Sigmoid colon (tissue), 4 donors: Measurements from ENCODE around the gene IL6R.

Experiments
- CTCF ChIP-seq, 4 experiments: fragments of 450-650 bp in 3 of 4; fragments of 200-600 bp in 1 of 4; IDR thresholded peaks; one replicate each; pipeline ENCODE4 v1.5.1; 2016 to 2019; ENCODE audit warnings: antibody characterized with exemption in 4 of 4, mild to moderate bottlenecking in 3 of 4, moderate library complexity in 2 of 4
- EP300 ChIP-seq, 4 donors: sonication (generic); formaldehyde crosslinking; IDR thresholded peaks; one replicate each; pipeline ENCODE4 v1.6.1; 2017; ENCODE audit warnings: antibody characterized with exemption in 4 of 4
- POLR2A ChIP-seq, 2 donors: fragments of 450-650 bp; IDR thresholded peaks; one replicate each; pipeline ENCODE4 v1.6.1; 2016; ENCODE audit warnings: antibody characterized with exemption in 2 of 2, mild to moderate bottlenecking in 2 of 2, moderate library complexity in 2 of 2
- POLR2AphosphoS5 ChIP-seq, 4 donors: sonication (generic); formaldehyde crosslinking; IDR thresholded peaks; one replicate each; pipeline ENCODE4 v1.6.1; 2017; ENCODE audit warnings: antibody characterized with exemption in 4 of 4

- no peak for TF ChIP-seq CTCF (IDR thresholded peaks at IDR 0.05)
- no peak for TF ChIP-seq POLR2AphosphoS5 (IDR thresholded peaks at IDR 0.05)
- no peak for TF ChIP-seq POLR2A (IDR thresholded peaks at IDR 0.05)
- no peak for TF ChIP-seq EP300 (IDR thresholded peaks at IDR 0.05)
These were observed 7.0 kb upstream of the IL6R start for GRCh38 chr1:154398141-154398540.
